ENCODE data around the gene CCDC78.

Gene CCDC78

DNA sequence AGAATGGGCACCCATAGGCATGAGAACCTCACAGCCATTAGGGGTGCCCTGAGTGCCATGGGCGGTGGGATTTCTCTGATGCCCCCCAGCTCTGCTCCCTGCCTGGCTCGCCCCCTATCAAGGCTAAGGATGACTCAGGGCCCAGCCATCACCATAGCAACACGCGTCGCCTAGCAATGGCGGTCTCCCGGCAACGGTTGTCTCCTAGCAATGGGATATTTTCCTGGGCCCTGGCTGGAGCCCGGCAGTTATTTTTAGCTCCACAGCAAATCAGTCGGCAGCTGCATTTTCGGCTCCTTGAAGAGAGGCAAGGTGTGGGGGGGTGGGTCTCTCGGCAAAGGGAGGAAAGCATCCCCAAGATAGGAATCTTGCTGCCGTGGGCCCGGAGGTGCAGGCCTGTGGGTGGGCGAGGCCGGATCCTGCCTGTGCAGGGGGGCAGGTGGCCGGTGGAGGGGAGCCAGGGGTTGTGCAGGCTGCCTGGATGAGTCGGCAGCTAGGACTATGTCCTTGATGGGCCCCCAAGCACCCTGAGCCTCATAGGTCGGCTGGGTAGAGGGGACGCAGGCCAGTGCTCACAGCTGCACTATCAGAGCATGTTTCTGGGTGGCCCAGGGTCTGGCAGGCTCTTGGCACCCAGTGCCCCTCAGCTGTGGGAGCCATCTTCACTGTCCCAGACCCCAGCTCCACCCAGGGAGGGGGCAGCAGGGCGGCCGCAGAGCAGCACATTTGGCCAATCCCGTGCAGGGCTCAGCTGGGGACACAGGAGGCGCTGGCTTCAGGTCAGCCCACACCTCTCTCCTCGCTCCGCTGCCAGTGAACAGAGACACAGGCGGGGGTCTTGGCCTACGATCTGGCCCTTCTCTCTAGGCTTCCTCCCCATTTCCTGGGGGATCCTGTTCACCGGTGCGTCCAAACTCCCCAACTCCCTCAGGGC is 16.4 kb downstream of the CCDC78 start:
- peak; percentile 80 for DNase-seq

DNA sequence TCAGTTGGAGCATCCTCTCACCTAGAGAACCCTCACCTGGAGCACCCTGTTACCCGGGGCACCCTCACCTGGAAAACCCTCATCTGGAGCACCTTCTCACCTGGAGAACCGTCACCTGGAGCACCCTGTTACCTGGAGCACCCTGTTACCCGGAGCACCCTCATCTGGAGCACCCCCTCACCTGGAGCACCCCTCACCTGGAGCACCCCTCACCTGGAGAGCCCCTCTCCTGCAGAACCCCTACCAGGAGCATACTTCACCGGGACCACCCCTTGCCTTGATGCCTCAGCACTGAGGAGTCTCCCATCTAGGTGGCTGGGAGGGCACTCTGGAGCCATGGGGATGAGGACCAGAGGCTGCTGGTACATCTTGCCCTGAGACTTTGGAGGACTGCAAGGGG is 17.3 kb downstream of the CCDC78 start:
- no peak for DNase-seq

DNA sequence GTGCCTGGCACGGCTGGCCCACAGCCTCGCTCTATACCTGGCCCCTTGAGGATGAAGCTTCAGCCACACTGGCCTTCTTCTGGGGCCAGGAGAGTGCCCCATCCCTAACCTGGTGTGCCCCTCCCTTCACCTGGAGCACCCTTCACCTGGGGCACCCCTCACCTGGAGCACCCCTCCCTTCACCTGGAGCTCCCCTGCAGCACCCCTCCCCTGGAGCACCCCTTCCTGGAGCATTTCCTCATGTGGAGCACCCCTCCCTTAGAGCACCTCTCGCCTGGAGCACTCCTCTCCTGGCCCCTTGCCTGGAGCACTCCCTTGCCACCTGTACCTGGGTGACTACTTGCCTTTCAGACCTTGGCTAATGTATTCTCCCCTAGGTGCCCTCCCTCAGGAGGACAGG is 18.2 kb downstream of the CCDC78 start:
- DNase-seq, result no peak

DNA sequence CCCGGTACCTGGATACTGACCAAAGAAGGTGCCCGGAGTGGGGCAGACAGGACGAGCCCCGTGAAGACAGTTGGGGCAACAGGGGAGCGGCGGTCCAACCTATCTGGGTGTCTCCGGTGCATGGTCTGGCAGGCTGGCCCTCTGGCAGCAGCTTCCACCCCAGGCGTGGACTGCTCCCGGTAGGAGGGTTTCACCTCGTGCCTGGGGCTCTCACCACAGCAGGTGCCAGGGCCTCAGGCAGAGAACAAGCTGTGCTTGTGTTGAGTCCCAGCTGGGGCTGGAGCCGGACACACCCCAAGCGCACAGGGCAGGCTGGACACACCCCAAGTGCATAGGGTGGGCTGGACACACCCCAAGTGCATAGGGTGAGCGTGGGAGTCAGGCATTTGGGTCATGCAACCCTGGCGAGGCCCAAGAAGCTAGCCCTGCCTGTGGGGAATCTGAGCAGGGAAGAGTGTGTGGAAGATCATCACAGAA is 19.1 kb downstream of the CCDC78 start:
- DNase-seq, result no peak

DNA sequence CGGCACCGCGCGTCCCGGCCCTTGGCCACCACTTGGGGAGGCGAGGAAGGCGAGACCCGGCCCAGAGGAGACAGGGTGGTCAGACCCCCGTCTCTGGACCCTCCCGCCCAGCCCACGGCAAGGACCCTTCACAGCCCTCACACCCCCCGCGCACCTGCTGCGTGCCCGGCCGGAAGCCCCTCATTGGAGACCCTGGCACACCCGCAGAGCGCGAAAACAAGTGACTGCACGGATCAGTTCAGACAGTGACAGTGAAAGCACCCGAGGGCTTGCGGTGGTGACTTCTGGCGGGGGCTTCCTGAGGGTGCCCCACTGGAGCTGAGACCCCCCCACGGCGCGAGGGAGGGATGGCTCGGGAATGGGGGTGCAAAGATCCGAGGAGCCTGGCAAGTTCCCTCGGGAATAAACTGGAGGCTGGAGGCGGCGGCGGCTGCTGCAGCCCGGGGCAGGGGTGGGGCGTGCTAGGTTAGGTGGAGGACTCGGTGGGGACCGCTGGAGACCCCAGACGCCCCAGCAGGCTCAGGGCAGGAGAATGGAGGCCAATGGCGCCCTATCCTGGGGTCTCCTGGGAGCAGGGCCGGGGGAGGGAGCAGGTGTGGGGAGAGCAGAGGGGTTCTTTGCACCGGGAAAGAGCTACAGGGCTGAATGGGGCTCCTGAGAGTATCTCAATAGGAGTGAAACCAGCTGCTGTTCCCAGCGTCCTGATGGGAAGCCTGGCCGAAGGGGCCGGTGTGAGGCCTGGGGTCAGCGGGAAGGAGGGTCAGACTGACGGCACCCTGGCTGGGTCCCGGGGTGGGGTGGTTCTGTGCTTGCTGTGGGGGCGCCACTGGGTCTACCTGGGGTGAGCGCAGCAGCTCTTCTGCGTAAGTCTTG is 19.8 kb downstream of the CCDC78 start:
- DNase-seq, result peak; percentile 28

DNA sequence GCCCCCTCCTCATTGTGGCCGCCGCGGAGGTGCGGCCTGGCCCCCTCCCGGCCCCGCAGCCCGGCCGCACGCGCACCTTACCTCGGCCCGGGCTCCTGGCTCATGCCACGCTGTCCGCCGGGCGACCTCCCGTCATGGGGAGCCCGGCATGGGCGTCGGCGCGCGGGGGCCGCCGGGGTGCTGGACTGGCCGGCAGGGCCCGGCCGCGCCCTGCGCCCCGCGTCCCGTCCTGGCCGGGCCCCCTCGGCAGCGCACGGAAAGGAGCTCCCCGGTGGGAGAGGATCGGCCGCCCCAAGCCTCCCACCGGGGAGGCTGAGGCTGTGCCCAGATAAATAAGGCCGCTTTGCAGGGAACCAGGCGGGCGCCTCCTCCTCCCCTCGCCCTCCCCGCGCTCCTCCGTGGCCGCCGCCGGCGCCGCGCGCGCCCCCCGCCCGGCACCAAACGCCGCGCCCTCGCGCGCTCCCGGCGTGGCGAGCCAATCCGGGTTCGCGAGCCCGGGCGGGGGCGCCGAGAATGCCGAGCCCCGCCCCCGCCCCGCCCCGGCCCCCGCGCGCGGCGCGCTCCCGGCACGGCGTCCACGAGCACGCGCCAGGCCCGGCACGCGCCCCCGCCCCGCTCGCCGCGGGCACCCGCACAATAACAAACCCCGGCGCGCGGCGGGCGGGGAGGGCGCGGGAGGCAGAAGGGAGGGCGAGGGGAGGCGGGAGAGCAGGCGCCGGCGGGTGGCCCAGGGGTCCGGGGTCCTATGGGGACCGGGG is 20.6 kb downstream of the CCDC78 start, which contains the start of gene FBXL16:
Gene FBXL16 (minus strand): TSS at position 371 of the 758 bp plus-strand sequence. CDS start 8,396 bp downstream, outside the sequence.
- DNase-seq, result peak; percentile 32

DNA sequence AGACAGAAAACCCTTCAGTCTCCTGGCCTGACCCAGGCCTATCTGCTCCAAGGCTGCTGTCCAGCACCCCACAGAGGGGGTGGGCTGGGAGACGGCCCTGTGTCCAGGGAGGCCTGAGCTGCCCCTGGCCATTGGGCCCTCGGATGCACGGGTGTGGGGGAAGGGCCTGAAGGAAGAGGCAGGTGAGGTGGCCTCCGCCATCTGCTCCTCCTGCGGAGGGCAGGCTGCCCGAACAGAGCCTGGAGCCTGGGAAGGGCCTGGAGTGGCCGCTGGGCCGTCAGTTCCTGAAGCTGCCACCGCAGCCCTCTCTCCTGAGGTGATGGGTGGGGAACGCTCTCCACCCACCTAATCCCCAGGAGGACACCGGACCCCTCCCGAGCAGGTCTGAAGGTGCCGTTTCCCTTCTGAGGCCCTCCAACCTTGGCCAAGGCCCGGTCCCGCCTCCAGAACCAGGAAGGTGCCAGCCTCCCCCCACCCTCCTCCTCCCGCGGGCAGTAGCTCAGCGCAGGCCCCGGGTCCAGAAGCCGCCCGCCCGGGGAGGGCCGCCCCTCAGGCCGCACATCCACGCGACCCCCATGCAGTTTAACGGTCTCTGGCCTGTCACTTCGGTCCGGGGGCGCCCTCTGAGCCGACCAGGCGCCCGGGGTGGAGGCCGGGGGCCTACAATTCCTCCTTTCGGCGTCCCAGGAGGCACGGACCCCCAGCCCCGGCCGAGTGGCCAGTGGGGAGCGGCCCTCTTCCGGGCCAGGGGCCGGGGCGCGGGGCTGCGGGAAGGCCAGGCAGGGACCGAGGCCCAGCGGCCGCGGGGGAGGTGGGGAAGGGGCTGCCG is 21.5 kb downstream of the CCDC78 start:
- DNase-seq, result no peak

DNA sequence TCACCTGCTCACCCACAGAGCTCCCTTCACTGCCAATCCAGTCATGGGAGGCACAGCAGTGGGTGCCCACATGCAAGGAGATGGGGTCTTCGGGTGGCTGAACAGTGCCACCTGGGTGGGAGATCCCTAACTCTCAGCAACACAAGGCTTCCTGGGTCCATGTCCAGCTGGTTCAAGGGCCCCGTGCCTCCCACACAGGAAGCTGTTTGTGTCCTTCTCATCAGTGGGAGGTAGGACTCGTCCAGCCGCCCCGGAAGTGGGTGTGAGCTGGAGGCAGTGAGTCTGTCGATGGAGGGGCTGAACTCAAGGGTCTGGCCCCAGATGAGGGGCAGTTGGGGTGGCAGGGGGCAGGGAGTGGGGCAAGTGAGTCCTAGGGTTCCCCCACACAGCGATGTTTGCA is 22.2 kb downstream of the CCDC78 start:
- no peak for DNase-seq

DNA sequence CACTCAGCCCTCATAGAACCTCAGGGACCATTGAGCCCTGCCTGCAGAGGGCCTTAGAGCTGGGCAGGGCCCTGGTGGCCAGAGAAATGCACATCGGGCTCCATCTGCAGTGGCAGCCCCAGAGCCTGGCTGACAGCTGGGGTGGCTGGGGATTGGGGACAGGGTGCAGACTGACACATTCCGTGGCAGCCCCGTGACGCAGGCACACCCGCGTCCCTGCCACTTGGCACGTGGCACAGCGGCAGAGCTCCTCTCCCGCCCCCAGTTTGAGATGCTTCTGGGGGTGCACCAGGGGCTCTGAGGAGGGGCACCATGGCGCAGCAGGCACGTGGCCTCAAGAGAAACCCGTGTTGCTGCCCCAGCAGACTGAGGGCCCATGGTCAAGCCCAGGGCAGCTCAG is 22.8 kb downstream of the CCDC78 start:
- no peak for DNase-seq

DNA sequence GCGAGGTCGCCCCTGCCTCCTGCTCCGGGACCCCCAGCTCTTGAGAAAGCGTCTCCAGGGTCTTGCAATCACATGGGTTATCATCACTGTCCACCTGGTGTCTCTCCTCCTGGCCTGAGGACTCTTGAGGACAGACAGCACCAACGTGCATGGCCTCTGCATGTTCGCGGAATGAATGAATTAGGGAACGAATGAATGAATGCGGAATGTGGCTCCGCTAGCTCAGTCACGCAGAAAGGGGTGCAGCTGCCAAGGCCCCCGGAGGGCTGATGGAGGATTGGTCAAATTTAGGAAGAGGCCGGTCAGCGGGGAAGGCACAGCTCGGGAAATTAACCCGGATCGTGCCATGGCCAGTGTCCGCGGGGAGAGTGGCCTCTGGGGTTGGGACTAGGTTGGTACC is 23.9 kb downstream of the CCDC78 start:
- no peak for DNase-seq

DNA sequence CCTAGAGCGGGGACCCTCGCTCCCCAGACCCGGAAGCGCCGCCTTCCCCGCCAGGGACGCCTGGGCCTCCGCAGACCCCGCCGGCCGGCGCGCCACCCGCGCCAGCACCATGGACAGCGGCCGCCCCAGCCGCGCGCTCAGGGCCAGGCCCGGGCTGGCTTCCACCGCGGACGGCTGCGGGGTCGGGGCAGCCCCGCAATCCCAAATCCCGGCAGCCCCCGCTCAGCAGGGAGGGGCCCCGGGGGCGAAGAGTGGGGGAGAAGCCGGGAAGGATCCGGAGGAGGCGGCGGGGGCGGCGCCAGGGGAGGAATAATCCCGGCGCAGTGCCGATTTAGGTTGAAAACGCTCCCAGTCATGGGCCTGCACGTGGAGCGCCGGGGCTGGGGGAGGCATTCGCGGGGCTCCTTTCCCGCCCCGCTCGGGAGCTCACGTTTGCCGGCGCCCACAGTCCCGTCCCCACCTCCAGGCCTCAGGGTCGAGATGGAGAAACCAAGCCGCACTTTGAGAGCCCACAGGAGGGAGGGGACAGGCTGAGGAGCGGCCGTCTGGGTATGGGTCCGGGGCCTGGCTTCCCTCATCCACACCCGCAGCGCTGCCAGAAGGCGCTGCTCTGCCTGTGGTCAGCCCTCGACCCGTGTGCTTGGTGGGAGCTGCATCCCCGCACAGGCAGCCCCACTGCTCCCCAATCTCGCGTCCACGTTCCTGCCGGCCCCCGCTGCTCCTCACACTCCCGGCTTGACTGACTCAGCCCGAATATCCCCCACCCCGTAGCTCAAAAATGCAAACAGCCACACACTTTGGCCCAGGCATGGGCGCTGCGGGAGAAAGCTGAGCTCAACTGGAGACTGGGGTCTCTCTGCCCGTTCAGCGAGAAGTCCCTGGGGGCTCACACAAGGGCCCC is 25.3 kb downstream of the CCDC78 start:
- DNase-seq, result no peak

DNA sequence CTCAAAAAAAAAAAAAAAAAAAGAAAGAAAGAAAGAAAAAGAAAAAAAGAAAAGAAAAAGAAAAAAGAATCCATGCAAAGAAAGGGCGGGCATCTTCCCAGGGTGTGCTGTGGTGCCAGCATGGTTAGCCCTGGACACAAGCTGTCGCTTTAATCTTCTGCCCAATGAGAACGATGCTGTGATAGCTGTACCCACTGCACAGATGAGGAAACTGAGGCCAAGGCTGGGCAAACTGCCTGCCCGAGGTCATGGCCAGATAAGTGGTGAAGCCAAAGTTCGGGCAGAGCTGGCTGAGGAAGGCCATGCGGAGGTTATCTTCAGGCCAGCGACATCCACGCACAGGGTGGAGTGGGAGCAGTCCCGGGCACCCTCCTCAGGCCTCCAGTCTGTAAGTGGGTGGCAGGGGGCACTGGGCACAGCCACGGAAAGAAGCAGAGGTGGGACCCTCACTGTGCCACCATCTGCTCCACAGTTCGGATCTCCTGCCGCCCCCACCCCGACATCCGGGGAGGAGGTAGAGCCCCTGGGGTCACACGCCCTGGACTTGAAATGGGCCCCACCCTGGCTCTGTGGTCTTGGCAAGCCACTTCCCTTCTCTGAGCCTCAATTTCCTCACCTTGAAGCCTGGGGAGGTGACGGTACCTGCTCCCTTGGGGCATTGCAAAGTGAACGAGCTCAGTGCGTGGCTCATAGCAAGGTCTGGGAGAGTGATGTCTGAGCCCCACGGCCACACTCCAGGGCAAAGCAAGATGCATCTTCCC is 27.2 kb downstream of the CCDC78 start:
- no peak for DNase-seq

DNA sequence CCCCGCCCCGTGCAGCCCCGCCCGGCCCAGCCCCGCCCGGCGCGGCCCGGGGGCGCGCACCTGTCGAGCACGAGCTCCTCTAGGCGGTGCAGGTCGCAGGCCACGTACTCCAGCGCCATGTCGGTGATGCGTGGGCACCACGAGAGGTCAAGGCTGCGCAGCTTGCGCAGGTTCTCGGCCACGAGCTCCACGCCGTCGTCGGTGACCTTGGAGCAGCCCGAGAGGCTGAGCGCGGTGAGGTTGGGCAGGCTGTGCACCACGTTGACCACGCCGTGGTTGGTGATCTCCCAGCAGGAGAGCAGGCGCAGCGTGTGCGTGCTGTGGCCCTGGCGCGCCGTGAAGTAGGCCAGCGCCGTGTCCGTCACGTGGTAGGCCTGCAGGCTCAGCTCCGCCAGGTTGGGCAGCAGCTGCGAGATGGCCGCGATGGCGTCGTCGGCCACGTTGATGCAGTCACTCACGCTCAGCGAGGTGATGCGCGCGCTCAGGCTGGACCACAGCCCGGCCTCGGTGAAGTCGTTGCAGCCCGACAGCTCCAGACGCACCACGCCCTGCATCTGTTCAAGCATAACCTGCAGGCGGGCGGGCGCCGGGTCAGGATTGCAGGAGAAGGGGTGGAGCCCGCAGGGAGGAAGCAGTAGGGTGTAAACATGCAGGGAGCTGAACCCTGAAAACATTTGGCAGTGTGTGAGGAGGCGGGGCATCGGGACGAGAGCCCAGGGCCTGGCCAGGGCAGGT is 30.7 kb downstream of the CCDC78 start:
- DNase-seq, result peak; percentile 95

DNA sequence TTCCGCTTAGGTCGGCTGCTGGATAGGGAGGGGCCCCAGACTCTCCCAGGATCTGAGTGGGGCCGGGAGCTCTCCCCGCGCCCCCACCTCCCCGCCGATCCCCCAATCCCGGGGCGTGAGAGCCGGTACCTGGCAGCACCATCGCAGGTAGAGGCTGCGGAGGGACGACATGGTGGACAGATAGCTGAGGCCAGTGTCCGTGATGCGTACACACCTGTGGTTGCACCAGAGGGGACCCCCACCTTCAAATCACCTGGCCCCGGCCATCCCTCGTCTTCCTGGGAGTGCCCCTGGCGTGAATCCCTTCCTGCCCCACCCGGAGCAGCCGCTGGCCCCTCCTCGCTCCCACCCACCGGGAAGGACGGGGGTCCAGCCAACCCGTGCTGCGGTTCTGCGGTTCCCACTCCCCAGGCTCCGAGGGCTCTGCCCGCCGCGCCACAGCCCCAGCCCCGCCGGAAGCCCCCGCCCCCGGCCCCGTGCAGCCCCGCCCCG is 31.3 kb downstream of the CCDC78 start:
- no peak for DNase-seq

DNA sequence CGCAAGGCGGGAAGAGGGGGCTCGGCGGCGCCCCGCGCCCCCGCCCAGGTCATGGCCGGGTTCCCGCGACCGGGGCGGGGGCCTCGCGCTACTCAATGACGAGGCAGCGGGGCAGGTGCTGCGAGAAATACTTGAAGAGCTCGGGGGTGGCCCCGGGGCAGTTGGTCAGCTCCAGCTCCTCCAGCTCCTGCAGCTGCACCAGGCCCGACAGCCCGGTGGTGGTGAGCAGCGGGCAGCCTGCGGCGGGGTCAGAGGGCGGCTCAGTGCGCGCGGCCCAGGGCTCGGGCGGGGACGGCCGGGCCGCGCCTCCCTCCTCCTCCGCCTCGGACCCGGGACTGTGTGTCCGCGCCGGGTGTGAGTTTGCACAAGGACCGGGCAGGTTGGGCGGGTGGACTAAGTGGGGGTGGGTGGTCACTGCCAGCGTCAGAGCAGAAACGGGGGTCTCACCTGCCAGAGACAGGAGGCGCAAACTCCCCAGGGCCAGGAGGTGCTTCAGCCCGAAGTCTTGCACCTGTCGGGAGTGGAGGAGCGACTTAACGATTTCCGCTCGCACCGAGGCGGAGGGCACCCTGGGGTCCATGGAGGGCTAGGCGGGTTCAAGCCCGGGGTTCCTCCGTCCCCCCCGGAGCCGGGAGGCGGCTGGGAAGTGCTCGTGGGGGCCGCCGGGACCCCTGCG is 31.9 kb downstream of the CCDC78 start:
- no peak for DNase-seq

DNA sequence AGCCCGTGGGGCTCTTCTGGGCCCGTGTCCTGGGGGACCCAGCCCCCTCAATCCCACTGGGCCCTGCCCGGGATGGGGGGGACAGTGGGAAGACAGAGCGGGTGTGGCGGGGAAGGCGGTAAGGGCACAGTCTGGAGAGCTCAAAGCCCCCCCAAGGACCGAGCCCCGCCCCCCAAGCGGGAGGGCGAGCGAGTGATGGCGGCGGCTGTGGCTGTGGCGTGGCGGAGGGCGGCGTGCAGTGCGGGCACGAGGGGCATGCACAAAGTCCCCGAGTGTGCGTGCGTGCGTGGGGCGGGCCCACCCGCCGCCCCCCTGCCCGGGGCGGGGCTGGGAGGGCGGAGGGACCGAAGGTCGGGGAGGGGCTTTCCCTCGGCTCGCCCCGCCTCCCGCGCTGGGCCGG is 32.5 kb downstream of the CCDC78 start:
- DNase-seq, result no peak

DNA sequence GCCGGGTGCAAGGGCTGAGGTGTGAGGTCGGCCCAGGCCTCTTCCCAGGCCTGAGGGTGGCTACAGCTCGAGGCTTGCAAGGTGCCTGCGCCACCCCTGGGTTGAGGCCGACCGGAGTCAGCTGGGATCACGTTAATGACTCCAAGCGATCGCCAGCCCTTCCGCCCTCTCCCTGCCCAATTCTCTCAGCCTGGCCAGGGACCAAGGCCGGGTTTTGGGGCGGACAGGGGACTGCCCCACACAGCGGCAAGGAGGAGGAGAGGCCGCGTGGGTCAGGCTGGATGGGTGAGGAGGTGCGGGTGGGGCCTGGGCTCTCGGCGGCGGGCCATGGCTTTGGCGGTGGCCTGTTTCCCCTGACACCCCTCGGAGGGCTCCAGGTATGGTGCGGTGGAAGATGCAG is 32.9 kb downstream of the CCDC78 start:
- no peak for DNase-seq

DNA sequence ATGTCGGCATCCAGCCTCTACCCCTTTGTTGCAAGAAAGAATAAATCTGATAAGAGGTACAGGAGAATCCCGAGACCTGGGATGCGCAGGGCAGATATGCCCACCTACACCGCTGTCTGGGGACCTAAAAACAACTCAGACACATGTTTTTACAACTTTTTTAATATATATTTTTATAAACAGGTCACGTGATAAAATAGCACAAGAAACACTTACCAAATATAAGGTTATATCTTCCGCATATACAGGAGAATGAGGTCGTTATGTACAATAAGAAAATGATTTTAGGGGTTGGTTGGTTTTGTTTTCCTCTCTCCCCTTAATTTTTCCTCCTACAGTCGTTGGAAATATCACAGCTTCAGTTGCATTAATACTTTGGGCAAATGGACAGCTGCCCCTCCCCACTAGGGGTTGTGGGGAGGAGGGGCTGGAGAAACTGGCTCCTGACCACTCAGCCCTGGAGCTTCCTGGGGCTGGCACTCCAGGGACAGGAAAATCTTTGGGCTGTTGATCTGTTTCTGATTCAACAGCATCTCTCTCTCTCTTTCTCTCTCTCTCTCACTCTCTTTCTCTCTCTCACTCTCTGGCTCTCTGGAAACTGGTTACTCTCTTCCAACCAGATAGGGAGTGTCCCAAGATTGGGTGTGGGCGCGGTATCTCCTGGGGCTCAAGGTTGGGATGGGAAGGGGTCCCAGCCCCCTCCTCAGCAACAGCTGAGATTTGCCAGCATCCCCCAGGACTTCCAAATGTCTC is 33.7 kb downstream of the CCDC78 start:
- no peak for DNase-seq

All from DMS79 treated with DMSO at 0.1 percent for 48 hours (cell line).